Measurements from ENCODE around the gene GPA33. TPM values are rescaled to one million over a fixed set of nuclear protein-coding genes. Genes with fewer than 3 reads are reported as not detected.

GPA33 gene
- total and polyA plus RNA-seq, 2 experiments from 2014 or later = 1.5 to 5.8 TPM

DNA sequence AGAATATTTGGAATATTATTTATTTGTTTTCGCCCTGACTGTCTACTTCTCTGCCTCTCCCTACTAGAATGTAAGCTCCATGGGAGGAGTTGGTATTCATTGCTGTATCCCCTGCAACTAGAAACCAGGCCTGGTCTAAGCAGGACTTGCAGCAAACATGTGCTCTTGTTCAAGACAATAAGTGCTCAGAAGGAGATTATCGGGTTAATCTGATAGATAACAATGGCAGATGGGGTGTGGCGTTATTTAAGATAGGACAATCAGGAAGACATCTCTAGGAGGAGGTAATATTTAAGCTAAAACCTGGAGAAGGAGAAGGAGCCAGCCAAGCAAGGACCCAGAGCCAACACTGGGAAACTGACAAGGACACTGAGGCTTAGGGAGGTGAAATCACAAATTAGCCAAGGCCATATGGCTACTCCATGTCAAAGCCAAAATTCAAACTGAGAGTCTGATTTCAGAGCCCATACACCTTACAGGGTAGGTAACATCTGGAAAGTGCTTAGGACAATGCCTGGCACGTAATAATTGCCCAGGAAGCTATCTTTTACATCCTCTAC, 45.2 kb upstream of the GPA33 start:
- Histone ChIP-seq H3K36me3 (replicated peaks; ENCODE audit: insufficient read depth, low read depth) (no peaks in the 10 kb centered on the region), H4K20me1 (ENCODE audit: insufficient read depth, poor library complexity, severe bottlenecking) (no peaks in the 10 kb centered on the region), H3K4me1 (ENCODE audit: insufficient read depth) (peaks cover 9% of the 10 kb centered on the region), H3K9me3 (ENCODE audit: low read depth) (no peaks in the 10 kb centered on the region), H3K79me2 (no peaks in the 10 kb centered on the region), H3K4me2 (no peak overlapping the region), H2AFZ (no peak overlapping the region), H3K27me3 (no peaks in the 10 kb centered on the region), H3K4me3 (no peak overlapping the region), H3K27ac (peak overlapping the region; percentile 44), H3K9me2 (replicated peaks; ENCODE audit: insufficient read depth) (no peaks in the 10 kb centered on the region)
- DNase-seq (ENCODE audit: low spot score) = no peak
- TF ChIP-seq EZH2phosphoT487 (IDR thresholded peaks at IDR 0.05; ENCODE audit: low read depth, severe bottlenecking, unreplicated experiment) (no peak), EZH2 (IDR thresholded peaks at IDR 0.05; ENCODE audit: borderline replicate concordance) (no peak)
- TF ChIP-seq, protein P1, sequence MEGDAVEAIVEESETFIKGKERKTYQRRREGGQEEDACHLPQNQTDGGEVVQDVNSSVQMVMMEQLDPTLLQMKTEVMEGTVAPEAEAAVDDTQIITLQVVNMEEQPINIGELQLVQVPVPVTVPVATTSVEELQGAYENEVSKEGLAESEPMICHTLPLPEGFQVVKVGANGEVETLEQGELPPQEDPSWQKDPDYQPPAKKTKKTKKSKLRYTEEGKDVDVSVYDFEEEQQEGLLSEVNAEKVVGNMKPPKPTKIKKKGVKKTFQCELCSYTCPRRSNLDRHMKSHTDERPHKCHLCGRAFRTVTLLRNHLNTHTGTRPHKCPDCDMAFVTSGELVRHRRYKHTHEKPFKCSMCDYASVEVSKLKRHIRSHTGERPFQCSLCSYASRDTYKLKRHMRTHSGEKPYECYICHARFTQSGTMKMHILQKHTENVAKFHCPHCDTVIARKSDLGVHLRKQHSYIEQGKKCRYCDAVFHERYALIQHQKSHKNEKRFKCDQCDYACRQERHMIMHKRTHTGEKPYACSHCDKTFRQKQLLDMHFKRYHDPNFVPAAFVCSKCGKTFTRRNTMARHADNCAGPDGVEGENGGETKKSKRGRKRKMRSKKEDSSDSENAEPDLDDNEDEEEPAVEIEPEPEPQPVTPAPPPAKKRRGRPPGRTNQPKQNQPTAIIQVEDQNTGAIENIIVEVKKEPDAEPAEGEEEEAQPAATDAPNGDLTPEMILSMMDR (IDR thresholded peaks at IDR 0.05; ENCODE audit: poor library complexity) = no peak
- WGBS (ENCODE audit: low lambda C conversion rate, missing lambda C conversion rate) = 60% methylated on average over 4 of the region's 4 CpGs

DNA sequence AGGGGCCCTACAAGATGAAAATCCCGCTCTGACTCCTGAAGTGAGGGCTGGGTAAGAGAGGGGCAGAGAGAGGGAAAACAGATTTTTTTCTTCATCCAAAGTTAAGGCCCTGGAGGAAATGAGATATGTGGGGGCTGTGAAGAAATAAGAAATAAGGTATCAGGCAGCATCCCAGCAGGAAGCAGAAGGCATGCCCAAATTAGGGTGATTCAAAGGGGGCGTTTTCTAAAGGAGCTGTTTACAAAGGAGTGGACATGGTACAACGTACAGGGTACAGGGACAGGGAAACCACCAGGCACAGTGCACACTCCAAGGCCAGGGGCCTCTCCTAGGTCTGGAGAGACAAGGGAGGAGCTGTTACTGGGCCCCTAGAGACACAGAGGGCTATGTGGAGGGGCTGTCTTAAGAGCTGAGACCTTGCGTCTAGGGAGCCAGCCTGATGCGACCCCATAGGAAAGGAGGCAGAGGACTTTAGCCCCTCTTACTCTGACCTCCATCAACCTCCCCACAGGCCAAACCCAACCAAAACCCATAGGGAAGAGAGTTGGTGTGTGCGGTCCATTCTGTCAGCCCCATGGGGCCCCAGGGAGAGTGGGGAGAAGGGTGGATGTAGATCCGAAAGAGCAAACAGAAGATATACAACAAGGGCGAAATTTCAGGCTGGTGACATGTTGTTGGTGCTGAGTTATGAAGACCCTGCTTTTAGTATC, 42.3 kb upstream of the GPA33 start:
- TF ChIP-seq EZH2phosphoT487 (IDR thresholded peaks at IDR 0.05; ENCODE audit: low read depth, severe bottlenecking, unreplicated experiment) = no peak
- TF ChIP-seq, protein P1 (IDR thresholded peaks at IDR 0.05; ENCODE audit: poor library complexity) = no peak
- no peak for TF ChIP-seq EZH2 (IDR thresholded peaks at IDR 0.05; ENCODE audit: borderline replicate concordance)
- Histone ChIP-seq H2AFZ (no peak overlapping the region), H3K4me3 (no peak overlapping the region), H3K36me3 (replicated peaks; ENCODE audit: insufficient read depth, low read depth) (no peaks in the 10 kb centered on the region), H3K9me2 (replicated peaks; ENCODE audit: insufficient read depth) (no peaks in the 10 kb centered on the region), H4K20me1 (ENCODE audit: insufficient read depth, poor library complexity, severe bottlenecking) (no peaks in the 10 kb centered on the region), H3K27me3 (no peaks in the 10 kb centered on the region), H3K27ac (no peak overlapping the region), H3K79me2 (no peaks in the 10 kb centered on the region), H3K9me3 (ENCODE audit: low read depth) (no peaks in the 10 kb centered on the region), H3K4me2 (no peak overlapping the region), H3K4me1 (ENCODE audit: insufficient read depth) (peaks cover 7% of the 10 kb centered on the region)
- DNase-seq (ENCODE audit: low spot score) = no peak
- 87% methylated on average over 8 of the region's 8 CpGs for WGBS (ENCODE audit: low lambda C conversion rate, missing lambda C conversion rate)

DNA sequence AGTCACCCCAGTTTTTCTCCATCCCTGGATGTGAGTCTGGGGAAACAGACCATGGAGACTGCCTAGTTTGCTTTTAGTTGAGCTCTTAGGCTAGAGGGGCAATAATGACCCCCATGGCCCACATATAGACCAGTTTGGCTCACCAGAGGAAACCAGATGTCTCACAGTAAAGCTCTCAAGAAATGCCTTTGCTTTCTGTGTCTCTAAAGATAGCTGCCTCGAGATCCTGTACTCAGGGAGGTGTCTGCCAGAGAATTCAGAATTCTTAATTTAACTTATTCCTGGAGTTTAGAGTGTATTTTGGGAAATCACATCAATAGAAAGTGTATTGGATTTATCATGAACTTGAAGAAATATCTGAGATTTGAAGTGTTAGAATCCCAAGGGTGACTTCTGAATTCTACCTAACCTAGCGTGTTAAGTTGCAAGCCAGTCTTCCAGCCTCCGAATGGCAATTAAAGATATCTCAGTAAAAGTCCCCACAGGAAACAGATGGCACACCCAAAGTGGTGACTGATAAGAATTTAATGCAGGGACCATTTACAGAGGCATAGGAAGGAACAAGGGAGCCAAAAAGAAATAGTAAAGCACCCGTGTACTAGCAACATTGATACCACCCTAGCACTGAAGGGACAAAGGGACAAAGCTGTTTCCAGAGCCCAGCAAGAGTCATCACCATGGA, 40.8 kb upstream of the GPA33 start:
- H3K36me3 ChIP-seq (replicated peaks; ENCODE audit: insufficient read depth, low read depth) = no peaks in the 10 kb centered on the region
- no peak overlapping the region for H2AFZ ChIP-seq
- 76% methylated on average over 4 of the region's 4 CpGs for WGBS (ENCODE audit: low lambda C conversion rate, missing lambda C conversion rate)
- H4K20me1 ChIP-seq (ENCODE audit: insufficient read depth, poor library complexity, severe bottlenecking) = no peaks in the 10 kb centered on the region
- H3K27me3 ChIP-seq = no peaks in the 10 kb centered on the region
- H3K4me2 ChIP-seq = no peak overlapping the region
- DNase-seq (ENCODE audit: low spot score) = no peak
- no peaks in the 10 kb centered on the region for H3K9me2 ChIP-seq (replicated peaks; ENCODE audit: insufficient read depth)
- no peak for TF ChIP-seq EZH2phosphoT487 (IDR thresholded peaks at IDR 0.05; ENCODE audit: low read depth, severe bottlenecking, unreplicated experiment)
- TF ChIP-seq, protein P1 (IDR thresholded peaks at IDR 0.05; ENCODE audit: poor library complexity) = no peak
- no peak for TF ChIP-seq EZH2 (IDR thresholded peaks at IDR 0.05; ENCODE audit: borderline replicate concordance)
- H3K27ac ChIP-seq = no peak overlapping the region
- H3K9me3 ChIP-seq (ENCODE audit: low read depth) = no peaks in the 10 kb centered on the region
- no peak overlapping the region for H3K4me3 ChIP-seq
- H3K4me1 ChIP-seq (ENCODE audit: insufficient read depth) = no peaks in the 10 kb centered on the region
- H3K79me2 ChIP-seq = no peaks in the 10 kb centered on the region
